HepG2 (cell line): ENCODE data around the gene RYK. TPM values are rescaled to one million over a fixed set of nuclear protein-coding genes. Genes with fewer than 3 reads are reported as not detected.

Source experiments
- ATAC-seq: fragments of 200-7000 bp; cut with Tn5 transposase; 3 replicates; pipeline ENCODE4 v1.9.1; 2020; ENCODE audit warnings: mild to moderate bottlenecking, moderate library complexity
- BruUV-seq: library from RNA; stranded (reverse); fragments of 400-500 nt; replicated peaks from 2 replicates; lab custom pipeline; 2021; lab: Mats Ljungman, UMichigan
- CTCF ChIA-PET: fragments of 300-600 bp; formaldehyde crosslinking; extraction: SDS; loops from one replicate; lab custom pipeline; 2021; ENCODE audit warnings: low total read pairs, inconsistent platforms, low intra/inter-chr PET ratio; lab: Yijun Ruan, JAX
- POLR2A ChIA-PET: fragments of 350-600 bp; sonication (Branson Sonifier 250); formaldehyde crosslinking; loops from one replicate; lab custom pipeline; 2020; ENCODE audit warnings: antibody characterized with exemption, inconsistent platforms; lab: Yijun Ruan, JAX
- DNase-seq: peaks from one replicate; pipeline ENCODE4 v3.0.0-alpha.2; 2015; ENCODE audit warnings: low spot score
- FAIRE-seq: peaks from 3 replicates; lab custom pipeline; 2011; peaks lifted over from hg19 to GRCh38; lab: Jason Lieb, UNC
- H2AFZ ChIP-seq: one replicate; pipeline ENCODE4 v1.6.1; 2011; ENCODE audit warnings: low read length, inconsistent platforms
- H3K27ac ChIP-seq: fragments of 300-600 bp; 3 replicates; pipeline ENCODE4 v1.8.0; 2011; ENCODE audit warnings: mixed run types, mild to moderate bottlenecking, mixed read lengths, low read length, inconsistent platforms; ENCODE audit not compliant: insufficient read depth; ENCODE audit errors: extremely low read length
- H3K27me3 ChIP-seq, 2 experiments: fragments of 200-600 bp in 1 of 2; 2 replicates in 1 of 2; 3 replicates in 1 of 2; pipeline versions ENCODE4 v1.6.0 to v1.8.0; 2011; ENCODE audit warnings: low read length in 2 of 2, mild to moderate bottlenecking in 2 of 2, moderate library complexity in 2 of 2, inconsistent platforms in 1 of 2; ENCODE audit not compliant: insufficient read depth in 2 of 2, control insufficient read depth in 1 of 2
- H3K36me3 ChIP-seq, 2 experiments: fragments of 200-600 bp in 1 of 2; replicated peaks in 1 of 2; 2 replicates in 1 of 2; 3 replicates in 1 of 2; pipeline versions ENCODE4 v1.5.1 to v1.8.0; 2011; ENCODE audit warnings: low read length in 2 of 2, inconsistent platforms in 1 of 2; ENCODE audit not compliant: insufficient read depth in 2 of 2, control insufficient read depth in 1 of 2
- H3K4me1 ChIP-seq: 2 replicates; pipeline ENCODE4 v1.5.1; 2012; ENCODE audit warnings: low read length, inconsistent platforms; ENCODE audit not compliant: insufficient read depth
- H3K4me2 ChIP-seq: 2 replicates; pipeline ENCODE4 v1.6.0; 2011; ENCODE audit warnings: low read depth, low read length, inconsistent platforms
- H3K4me3 ChIP-seq, 3 experiments: fragments of 200-600 bp in 1 of 3; sonication (generic), shearing (Covaris generic) in 1 of 3; replicated peaks in 1 of 3; 2 replicates each; pipeline ENCODE4 v1.5.1; 2011 to 2016; ENCODE audit warnings: low read length in 3 of 3, inconsistent platforms in 2 of 3, low read depth in 2 of 3, mild to moderate bottlenecking in 2 of 3, control low read depth in 1 of 3, mixed read lengths in 1 of 3; ENCODE audit not compliant: insufficient read depth in 1 of 3
- H3K79me2 ChIP-seq: one replicate; pipeline ENCODE4 v1.6.1; 2011; ENCODE audit warnings: low read length, inconsistent platforms; ENCODE audit not compliant: insufficient read depth
- H3K9ac ChIP-seq: 2 replicates; pipeline ENCODE4 v1.6.0; 2011; ENCODE audit warnings: mild to moderate bottlenecking, low read depth, low read length, inconsistent platforms; ENCODE audit not compliant: insufficient read depth
- H3K9me3 ChIP-seq: 2 replicates; pipeline ENCODE4 v1.5.1; 2012; ENCODE audit warnings: mild to moderate bottlenecking, low read length
- H4K20me1 ChIP-seq: 2 replicates; pipeline ENCODE4 v1.6.0; 2011; ENCODE audit warnings: inconsistent platforms, mild to moderate bottlenecking, low read length, moderate library complexity; ENCODE audit not compliant: insufficient read depth
- DMTF1 ChIP-seq: sonication (generic); formaldehyde crosslinking; IDR thresholded peaks from 2 replicates; pipeline ENCODE4 v1.4.0; 2020; ENCODE audit warnings: mild to moderate bottlenecking, missing genetic modification reagents
- DRAP1 ChIP-seq: IDR thresholded peaks from 2 replicates; pipeline ENCODE4 v1.6.1; 2016; ENCODE audit warnings: missing genetic modification reagents, missing compliant biosample characterization
- HOMEZ ChIP-seq: IDR thresholded peaks from 2 replicates; pipeline ENCODE4 v1.6.1; 2016; ENCODE audit warnings: low read depth
- SRF ChIP-seq: IDR thresholded peaks from 2 replicates; pipeline ENCODE4 v1.6.1; 2011; ENCODE audit warnings: mild to moderate bottlenecking, low read depth, low read length, moderate library complexity
- SYNCRIP ChIP-seq: fragments of 200-400 bp; formaldehyde crosslinking; IDR thresholded peaks from 2 replicates; pipeline ENCODE4 v1.6.1; 2018; ENCODE audit warnings: mild to moderate bottlenecking, low read depth, low read length; ENCODE audit not compliant: insufficient read depth
- ZNF777 ChIP-seq: sonication (generic); formaldehyde crosslinking; IDR thresholded peaks from 2 replicates; pipeline ENCODE4 v1.4.0; 2020; ENCODE audit warnings: missing genetic modification reagents
- ZSCAN9 ChIP-seq: IDR thresholded peaks from 2 replicates; pipeline ENCODE4 v1.6.1; 2016; ENCODE audit warnings: borderline replicate concordance
- WGBS: methylation state at CpG from one replicate; pipeline ENCODE4 v1.1.6; 2017; ENCODE audit warnings: low lambda C conversion rate; 5-methylcytosine and 5-hydroxymethylcytosine counted together
- in situ Hi-C: cut with HindIII; loops from 2 replicates; pipeline ENCODE4 v1.10.0; 2017; ENCODE audit warnings: low pct_unique_long_range_greater_than_20kb; ENCODE audit not compliant: extremely low pct_ligation_motif_present
- intact Hi-C: fragments of 100-400 bp; cut with micrococcal nuclease; formaldehyde crosslinking; loops from one replicate; pipeline ENCODE4 v1.10.0; 2022; ENCODE audit not compliant: unreplicated experiment
- polyA plus RNA-seq, 8 experiments: library from polyadenylated mRNA; depleted of rRNA in 3 of 8; stranded (reverse) in 7 of 8; unstranded in 1 of 8; fragments of >200 nt; fragmentation: Illumina TruSeq in 4 of 8; extraction: Trizol in 4 of 8; gene quantifications; 2 replicates each; pipeline versions ENCODE4 v1.2.1 to v1.2.3, GENCODE V29; 2011 to 2016; ENCODE audit warnings: low read depth in 4 of 8, missing spikeins in 1 of 8, mixed read lengths in 1 of 8; ENCODE audit not compliant: insufficient read depth in 1 of 8
- total RNA-seq, 5 experiments: library from RNA; depleted of rRNA; stranded (reverse); fragments of >200 nt; fragmentation: Illumina TruSeq; extraction: Trizol; gene quantifications; 2 replicates each; pipeline ENCODE4 v1.2.3, GENCODE V29; 2016; ENCODE audit warnings: low read depth in 1 of 5

The RYK gene
- total and polyA plus RNA-seq, 2 of the 13 experiments (the other 11 are each of a cell fraction or from before 2014, with no cell fraction given): 35.0 to 66.2 TPM

GRCh38 chr3:134155446-134155845 lies 95.2 kb downstream of the RYK start:
- 97% methylated on average over 2 of the region's 2 CpGs for WGBS
- TF ChIP-seq ZSCAN9 (CRISPR knock-in tag) (no peak), DRAP1 (no peak), DMTF1 (no peak), ZNF777 (no peak), SRF (no peak), HOMEZ (CRISPR knock-in tag) (no peak), SYNCRIP (no peak)
- Histone ChIP-seq H3K27me3 (no peaks in the 10 kb centered on the region), H3K4me1 (no peaks in the 10 kb centered on the region), H3K9ac (no peak overlapping the region), H2AFZ (no peak overlapping the region), H3K9me3 (no peaks in the 10 kb centered on the region), H3K27ac (no peak overlapping the region), H3K4me2 (no peak overlapping the region), H3K4me3 (no peak overlapping the region), H3K36me3 (peaks cover 17 to 62% of the 10 kb centered on the region in 2 experiments), H4K20me1 (no peaks in the 10 kb centered on the region), H3K79me2 (no peaks in the 10 kb centered on the region)
- in situ Hi-C loops (no loop called here), intact Hi-C loops (no loop called here)
- ChIA-PET POLR2A (no interaction called here), CTCF (no interaction called here)
- FAIRE-seq (no peak), DNase-seq (no peak), ATAC-seq (no peak)
- no TSS peak for BruUV-seq
